Pons (tissue), 1 donor: ENCODE measurements around the gene SNX18.
"Not testable (repeated sequence)": the region's sequence is repeated elsewhere in the genome, so short reads cannot be mapped to it uniquely, and the experiment has no call there.

Experiments used
- DNase-seq: peaks from one replicate; pipeline ENCODE4 v3.0.0-alpha.2; 2016; ENCODE audit warnings: low spot score

SNX18 gene, protein sequence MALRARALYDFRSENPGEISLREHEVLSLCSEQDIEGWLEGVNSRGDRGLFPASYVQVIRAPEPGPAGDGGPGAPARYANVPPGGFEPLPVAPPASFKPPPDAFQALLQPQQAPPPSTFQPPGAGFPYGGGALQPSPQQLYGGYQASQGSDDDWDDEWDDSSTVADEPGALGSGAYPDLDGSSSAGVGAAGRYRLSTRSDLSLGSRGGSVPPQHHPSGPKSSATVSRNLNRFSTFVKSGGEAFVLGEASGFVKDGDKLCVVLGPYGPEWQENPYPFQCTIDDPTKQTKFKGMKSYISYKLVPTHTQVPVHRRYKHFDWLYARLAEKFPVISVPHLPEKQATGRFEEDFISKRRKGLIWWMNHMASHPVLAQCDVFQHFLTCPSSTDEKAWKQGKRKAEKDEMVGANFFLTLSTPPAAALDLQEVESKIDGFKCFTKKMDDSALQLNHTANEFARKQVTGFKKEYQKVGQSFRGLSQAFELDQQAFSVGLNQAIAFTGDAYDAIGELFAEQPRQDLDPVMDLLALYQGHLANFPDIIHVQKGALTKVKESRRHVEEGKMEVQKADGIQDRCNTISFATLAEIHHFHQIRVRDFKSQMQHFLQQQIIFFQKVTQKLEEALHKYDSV

GRCh38 chr5:54517512-54518145 is at the start of gene SNX18:
Gene SNX18 (plus strand): TSS chr5:54517759. CDS start chr5:54517953, 194 bp downstream.
- peak; percentile 87 for DNase-seq

DNA sequence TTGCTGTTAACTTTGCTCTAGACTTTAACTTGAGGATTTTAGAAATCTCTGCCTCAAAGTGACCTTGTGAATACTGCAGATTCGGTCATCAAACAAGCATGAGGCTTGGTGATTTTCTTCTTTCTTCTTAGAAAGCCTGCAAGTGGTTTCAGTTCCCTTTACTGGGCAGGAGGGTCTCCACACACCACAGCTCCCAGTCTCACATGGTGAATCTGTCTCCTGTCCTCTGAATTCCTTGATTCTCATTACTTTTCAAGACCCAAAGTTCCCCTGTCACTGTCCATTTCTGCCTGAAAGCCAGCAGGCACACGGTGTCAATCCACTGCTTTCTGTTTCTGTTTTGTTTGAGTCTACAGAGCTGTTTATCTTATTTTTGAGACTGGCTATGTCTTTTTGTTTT is 47.9 kb upstream of the SNX18 start:
- peak; percentile 55 for DNase-seq

GRCh38 chr5:54470128-54470527 is 47.4 kb upstream of the SNX18 start:
- no peak for DNase-seq

DNA sequence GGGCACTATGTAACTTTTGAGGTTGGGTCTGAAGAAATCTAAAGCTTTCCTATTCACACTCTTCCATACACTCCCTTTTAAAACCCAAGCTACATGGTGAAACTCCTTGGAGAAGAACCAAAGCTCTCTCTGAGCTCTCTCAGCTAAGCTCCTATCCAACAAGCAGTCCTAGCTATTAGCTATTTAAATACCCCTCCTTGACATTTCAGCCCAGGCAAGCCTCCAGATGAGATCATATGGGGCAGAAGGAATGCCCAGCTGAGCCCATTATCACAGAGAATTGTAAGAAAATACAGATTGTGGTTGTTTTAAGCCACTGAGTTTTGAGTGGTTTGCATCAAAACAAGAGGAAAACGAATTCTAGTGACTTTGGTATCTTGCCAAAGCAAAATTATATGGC is 46.9 kb upstream of the SNX18 start:
- no peak for DNase-seq

DNA sequence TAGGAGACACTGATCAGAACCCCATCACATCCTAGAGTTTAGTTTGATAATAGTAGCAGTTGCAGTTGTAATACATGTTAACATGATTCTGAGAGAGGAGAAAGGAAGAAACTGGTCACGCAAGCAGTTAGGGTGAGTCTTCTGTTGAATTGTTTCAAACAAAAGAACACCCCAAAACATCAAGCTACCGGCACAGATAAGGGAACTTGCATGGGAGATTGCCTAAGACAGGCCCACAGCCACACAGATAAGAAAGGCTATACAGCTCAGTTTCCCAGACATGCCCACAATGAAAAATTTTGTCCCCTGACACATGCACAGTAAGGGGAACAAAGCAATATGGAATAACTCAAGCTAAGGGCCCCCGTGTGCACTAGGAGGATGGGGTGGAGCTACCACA is 46.2 kb upstream of the SNX18 start:
- DNase-seq = no peak

DNA sequence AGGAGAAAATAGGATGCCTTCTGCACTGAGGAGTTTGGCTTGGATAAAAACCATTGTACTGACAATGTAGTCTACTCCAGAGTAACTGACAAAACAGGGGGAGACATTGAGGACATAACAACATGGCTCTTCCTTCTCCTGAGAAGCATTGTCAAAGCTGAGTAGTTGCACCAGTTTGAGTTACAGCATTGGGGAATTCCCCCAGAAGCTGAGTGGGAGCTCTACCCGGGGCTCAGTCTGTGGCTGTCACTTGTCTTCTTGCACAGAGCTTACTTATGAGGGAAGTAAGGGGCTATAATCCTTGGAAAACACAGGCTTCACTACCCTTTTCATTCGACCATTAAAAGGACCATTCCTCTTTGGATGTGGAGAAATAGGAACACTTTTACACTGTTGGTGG is 40.9 kb upstream of the SNX18 start:
- DNase-seq = no peak

DNA sequence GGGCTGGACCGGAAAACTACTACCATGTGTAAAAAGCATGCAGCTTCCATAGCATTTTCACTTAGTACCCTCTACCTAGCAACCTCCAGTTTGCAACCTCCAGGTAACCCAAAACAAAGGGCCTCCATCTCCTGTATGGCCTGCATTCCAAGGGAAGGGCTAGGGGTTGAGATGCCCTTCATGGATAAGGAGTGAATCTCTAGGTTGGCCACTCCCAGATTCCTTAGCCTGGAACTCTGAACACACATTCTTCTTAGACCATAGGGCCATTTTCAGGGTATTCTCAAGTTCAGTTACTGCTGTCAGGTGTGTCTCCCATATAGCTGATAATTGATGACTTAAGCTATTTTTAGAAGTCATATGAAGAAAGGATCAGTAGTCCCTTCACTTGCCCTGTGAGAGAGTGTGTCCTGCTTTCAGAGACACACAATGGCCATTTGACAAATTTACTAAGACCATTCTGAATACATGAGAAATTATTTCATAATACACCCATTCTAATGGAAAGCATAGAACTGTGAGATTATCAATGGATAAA is 39.5 kb upstream of the SNX18 start:
- no peak for DNase-seq

DNA sequence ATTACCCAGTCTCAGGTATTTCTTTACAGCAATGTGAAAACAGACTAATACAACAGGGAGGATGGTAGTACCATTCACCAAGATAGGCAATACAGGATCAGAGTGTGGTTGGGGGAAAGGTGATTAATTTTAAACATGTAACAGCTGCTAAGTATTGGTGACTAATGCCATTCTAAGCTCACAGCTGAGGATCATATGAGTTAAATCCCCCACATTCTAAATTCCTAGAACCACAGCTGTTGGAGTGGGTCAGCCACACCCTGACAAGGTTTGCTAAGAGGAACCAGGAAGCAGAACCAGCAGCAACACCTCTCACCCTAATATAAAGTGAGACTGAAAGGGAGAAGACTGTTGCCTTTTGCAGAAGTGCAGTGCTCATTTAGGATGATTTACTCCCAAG is 37.3 kb upstream of the SNX18 start:
- DNase-seq = no peak

DNA sequence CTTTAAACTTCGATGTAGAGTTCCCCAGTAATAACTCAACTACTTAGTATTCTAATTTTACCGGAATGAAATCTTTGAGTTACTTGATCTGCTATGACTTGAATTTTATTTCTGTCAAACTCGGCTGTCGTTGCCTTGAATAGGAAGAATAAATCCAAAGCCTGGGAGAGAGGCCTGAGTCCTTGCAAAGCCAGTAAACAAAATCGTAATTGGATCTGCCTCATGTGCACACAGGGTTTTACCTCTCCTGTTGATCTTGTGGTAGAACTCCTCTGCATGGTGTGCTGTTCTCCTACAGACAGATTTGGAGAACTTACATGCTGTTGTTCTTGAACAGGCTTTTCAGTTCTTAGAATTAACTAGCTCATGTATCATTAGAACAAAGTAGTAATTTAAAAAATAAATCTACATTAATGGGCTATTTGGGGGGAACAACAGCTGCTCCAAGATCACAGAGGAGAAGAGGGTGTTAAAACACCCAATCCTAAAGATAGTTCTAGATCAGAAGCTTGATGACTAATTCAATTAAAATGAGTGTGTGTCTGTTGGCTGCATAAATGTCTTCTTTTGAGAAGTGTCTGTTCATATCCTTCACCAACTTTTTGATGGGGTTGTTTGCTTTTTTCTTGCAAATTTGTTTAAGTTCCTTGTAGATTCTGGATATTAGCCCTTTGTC is 33.2 kb upstream of the SNX18 start:
- no peak for DNase-seq

- DNase-seq = not testable (repeated sequence)
Measured at GRCh38 chr5:54485659-54486058, 31.9 kb upstream of the SNX18 start.

DNA sequence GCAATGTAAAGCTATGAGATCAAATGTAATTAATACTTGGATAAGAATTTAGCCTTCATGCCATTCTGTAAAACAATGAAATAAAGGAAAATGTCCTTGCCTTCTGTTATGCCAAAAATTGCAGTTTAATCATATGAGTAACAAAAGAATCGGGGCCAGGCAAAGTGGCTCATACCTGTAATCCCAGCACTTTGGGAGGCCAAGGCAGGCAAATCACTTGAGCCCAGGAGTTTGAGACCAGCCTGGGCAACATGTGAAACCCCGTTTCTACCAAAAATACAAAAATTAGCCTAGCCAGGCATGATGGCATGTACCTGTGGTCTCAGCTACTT is 27.9 kb upstream of the SNX18 start:
- not testable (repeated sequence) for DNase-seq

GRCh38 chr5:54491326-54491725 is 26.2 kb upstream of the SNX18 start:
- DNase-seq = no peak

- no peak for DNase-seq
Measured at GRCh38 chr5:54492178-54492577, 25.4 kb upstream of the SNX18 start.

DNA sequence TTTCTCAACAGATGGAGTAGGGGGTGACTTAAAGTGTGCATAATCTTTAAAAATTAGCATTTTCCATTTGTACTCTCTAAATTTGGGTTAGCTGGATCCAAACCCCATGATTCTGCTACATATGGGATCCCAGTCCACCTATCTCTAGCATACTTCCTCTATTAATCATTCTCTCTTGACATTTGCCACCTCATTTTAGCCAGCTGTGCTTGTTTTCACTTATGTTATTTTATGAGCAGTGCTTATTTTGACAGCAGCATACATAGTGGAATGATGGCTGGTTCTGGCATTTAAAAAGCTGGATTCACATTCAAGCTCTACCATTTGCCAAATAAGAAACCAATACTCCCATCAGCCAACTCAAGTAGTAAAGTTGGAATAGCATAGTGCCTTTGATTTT is 22.5 kb upstream of the SNX18 start:
- no peak for DNase-seq

DNA sequence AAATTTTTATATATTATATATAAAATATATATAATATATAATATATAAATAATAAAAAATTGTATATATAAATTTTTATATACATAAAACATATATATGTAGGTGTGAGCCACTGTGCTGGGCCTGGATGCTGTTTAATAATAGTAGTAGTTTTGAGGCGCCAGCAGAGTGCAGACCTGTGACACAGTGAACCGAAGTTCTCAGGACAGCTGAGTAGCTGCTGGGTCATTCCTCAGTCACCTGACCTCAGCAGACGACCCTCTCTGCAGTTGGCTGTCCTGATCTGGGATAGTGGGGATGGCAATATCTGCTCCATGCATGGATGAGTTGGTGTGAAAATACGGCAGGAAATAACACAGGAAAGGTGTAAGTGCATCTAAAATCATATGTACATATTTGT is 3.3 kb upstream of the SNX18 start:
- DNase-seq = no peak

GRCh38 chr5:54514841-54515432 is 2.6 kb upstream of the SNX18 start:
- DNase-seq = no peak

GRCh38 chr5:54515634-54516033 is 1.9 kb upstream of the SNX18 start:
- no peak for DNase-seq

DNA sequence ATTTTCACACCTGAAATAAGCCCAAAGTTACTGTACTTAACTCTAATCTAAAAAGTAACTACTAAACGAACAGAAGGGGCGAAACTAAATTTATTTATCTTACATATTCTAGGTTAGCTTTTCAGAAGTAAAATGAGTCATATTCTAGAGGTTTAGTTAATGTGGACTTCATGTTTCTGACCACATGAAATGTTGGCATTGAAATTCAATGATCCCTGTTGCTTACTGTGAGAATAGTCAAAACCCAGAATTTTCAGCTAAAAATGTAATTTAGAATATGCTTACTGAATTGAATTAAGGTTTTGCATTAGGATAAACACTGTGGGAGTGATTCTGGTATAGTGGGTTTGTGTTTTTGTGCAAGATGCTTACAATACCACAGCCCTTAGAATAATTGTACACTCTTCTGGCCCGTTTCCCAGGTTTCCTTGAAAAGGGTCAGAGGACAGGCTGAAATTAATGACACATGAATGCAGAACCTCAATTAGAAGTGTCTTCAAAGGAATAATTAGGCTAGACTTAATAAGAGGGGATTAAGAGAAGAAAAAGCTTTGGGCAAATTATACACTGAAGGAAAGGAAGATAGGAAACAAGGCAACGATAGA is 1.4 kb upstream of the SNX18 start:
- DNase-seq = peak; percentile 14

DNA sequence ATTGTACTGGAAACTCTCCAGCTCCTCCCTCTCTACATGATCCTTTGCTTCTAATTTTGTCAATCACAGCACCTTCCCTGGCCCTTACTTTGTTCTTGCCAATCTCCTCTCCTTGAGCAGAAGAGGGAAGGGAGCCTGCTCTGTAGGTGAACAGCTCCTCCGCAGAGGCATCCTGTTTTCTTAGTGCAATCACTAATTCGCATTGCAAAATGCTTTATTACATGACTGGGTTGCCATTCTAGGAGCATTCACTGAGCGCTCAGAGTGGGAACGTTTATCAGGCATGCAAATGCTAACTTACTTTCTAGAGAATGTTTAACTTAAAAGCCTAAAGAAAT is 416 bp upstream of the SNX18 start:
- no peak for DNase-seq

- peak; percentile 12 for DNase-seq
Measured at GRCh38 chr5:54518146-54518817, 723 bp downstream of the SNX18 start.

- peak; percentile 2 for DNase-seq
Measured at GRCh38 chr5:54518818-54519508, 1.4 kb downstream of the SNX18 start.
